Measurements from ENCODE around the gene SYT7.

DNA sequence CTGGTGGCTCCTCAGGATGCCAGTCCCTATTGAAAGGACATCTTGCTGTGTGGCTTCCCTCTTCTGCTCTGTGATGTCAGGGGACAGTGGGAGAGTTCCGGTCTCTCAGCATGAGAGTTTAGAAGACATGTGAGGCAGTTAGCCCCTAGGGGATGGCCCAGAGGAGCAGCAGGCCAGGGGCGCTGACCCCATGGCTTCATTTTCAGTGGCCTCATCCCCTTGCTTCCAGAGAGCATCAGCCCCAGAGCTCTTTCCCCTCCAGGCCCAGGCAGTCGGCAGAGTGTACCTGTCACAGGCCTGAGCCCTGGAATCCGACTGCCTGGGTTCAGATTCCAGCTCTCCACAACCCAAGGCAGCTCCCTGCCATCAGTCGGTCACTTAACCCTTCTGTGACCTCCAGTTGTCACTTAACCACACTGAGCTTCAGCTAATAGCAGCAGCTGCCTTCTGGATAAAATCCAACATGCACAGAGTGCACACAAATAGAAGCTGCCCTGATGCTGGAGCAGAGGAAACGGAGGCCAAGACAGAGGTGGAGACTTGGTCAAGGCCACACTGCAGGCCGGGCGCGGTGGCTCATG, 86.4 kb downstream of the SYT7 start:
- TF ChIP-seq, protein P1, sequence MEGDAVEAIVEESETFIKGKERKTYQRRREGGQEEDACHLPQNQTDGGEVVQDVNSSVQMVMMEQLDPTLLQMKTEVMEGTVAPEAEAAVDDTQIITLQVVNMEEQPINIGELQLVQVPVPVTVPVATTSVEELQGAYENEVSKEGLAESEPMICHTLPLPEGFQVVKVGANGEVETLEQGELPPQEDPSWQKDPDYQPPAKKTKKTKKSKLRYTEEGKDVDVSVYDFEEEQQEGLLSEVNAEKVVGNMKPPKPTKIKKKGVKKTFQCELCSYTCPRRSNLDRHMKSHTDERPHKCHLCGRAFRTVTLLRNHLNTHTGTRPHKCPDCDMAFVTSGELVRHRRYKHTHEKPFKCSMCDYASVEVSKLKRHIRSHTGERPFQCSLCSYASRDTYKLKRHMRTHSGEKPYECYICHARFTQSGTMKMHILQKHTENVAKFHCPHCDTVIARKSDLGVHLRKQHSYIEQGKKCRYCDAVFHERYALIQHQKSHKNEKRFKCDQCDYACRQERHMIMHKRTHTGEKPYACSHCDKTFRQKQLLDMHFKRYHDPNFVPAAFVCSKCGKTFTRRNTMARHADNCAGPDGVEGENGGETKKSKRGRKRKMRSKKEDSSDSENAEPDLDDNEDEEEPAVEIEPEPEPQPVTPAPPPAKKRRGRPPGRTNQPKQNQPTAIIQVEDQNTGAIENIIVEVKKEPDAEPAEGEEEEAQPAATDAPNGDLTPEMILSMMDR (conservative IDR thresholded peaks at IDR 0.05; ENCODE audit: low read depth, low read length) = no peak
- no peak for TF ChIP-seq MAFK (IDR thresholded peaks at IDR 0.05; ENCODE audit: low read depth, low read length)
- no peak for TF ChIP-seq POLR2A (IDR thresholded peaks at IDR 0.05; ENCODE audit: low read depth, low read length)
- TF ChIP-seq RAD21 (IDR thresholded peaks at IDR 0.05; ENCODE audit: low read length) = no peak
- TF ChIP-seq, protein P2, sequence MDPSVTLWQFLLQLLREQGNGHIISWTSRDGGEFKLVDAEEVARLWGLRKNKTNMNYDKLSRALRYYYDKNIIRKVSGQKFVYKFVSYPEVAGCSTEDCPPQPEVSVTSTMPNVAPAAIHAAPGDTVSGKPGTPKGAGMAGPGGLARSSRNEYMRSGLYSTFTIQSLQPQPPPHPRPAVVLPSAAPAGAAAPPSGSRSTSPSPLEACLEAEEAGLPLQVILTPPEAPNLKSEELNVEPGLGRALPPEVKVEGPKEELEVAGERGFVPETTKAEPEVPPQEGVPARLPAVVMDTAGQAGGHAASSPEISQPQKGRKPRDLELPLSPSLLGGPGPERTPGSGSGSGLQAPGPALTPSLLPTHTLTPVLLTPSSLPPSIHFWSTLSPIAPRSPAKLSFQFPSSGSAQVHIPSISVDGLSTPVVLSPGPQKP (IDR thresholded peaks at IDR 0.05; ENCODE audit: borderline replicate concordance, low read depth, low read length) = no peak
- no peak for TF ChIP-seq CHD1 (IDR thresholded peaks at IDR 0.05; ENCODE audit: low read depth, low read length)
- no peak for TF ChIP-seq RFX5 (IDR thresholded peaks at IDR 0.05; ENCODE audit: low read depth, low read length)

All from IMR-90 (cell line).